ENCODE results near the gene ESPL1.
A peak's percentile ranks its signal among the peaks of the same experiment; 100 is the strongest.

The ESPL1 gene

DNA sequence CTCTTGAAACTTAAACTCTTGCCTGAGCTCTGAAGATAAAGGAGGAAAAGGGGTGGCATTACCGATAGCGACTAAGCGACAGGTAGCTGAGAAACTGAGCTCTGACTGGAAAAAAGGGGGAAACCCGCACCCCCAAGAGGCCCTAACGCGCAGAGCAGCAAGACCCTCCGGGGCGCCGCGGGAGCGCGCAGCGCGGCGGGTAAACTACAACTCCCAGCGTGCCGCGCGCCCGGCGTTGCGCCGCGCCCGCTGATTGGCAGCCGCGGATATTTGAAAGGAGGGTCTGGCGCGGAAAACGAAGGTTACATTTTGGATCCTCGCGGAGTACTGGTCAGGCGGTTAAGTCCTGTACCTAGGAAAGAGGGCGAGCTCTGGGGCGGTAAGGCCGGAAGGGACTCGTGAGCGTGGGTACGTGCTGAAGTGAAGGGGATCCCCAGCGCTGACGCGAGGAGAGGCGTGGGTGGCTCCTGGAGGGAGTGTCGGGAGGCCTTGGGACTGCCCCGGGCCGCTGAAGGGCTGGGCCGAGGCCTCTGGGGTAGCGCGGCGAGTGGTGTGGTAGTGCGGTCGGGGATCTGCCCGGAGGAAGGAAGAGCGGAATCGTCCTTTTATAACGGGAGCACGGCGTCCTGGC, at the start of gene ESPL1:
TSS of gene ESPL1 (plus strand) at position 301 of the 631 bp plus-strand sequence. CDS start 468 bp downstream, outside the sequence.
- peak; percentile 77 for DNase-seq (ENCODE audit: low read depth, low spot score)
- H3K4me3 ChIP-seq (ENCODE audit: low read depth, low read length), result peak within 1 kb of the TSS; percentile 69
- in situ Hi-C loops (cut with HindIII; ENCODE audit: low sequenced_read_pairs), result no loop called here
- TF ChIP-seq, protein P1, sequence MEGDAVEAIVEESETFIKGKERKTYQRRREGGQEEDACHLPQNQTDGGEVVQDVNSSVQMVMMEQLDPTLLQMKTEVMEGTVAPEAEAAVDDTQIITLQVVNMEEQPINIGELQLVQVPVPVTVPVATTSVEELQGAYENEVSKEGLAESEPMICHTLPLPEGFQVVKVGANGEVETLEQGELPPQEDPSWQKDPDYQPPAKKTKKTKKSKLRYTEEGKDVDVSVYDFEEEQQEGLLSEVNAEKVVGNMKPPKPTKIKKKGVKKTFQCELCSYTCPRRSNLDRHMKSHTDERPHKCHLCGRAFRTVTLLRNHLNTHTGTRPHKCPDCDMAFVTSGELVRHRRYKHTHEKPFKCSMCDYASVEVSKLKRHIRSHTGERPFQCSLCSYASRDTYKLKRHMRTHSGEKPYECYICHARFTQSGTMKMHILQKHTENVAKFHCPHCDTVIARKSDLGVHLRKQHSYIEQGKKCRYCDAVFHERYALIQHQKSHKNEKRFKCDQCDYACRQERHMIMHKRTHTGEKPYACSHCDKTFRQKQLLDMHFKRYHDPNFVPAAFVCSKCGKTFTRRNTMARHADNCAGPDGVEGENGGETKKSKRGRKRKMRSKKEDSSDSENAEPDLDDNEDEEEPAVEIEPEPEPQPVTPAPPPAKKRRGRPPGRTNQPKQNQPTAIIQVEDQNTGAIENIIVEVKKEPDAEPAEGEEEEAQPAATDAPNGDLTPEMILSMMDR (IDR thresholded peaks at IDR 0.05; ENCODE audit: low read depth, low read length), result peak; percentile 25

DNA sequence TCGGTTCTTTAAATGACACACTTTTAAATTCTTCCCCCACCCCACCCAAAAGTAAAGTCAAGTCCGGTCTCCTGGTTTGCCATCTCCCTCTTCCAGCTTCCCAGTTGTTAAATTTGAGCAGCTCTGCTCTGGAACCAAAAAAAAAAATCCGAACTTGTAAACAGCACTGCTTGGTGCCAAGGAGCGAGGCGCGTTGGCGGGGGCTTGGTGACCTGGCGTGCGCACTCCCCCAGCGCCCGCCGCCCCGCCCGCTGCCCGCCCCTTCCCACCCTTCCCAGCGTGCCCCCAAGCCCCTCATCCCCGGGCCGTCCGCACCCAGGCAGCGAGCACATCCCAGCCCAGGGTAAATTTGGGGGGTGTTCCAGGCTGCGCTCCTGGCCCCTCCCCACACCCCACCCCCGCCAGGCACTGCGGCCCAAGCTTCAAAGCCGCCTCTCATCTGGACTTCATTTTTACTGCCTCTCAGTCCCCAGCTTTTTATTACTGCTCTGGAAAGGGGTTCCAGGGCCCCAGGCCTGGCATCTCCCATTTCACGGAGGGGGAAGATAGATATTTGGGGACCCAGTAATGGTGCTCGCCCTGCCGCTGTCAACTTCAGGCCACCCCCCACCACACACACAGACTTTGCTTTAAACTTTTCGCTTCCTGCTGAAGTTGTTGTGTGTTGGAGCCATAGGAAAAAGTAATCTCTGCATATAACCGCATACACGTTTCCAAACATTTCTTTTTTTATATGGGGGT, 49.4 kb upstream of the ESPL1 start:
- in situ Hi-C loops (cut with HindIII; ENCODE audit: low sequenced_read_pairs), result no loop called here
- TF ChIP-seq, protein P1 (IDR thresholded peaks at IDR 0.05; ENCODE audit: low read depth, low read length), result no peak
- DNase-seq (ENCODE audit: low read depth, low spot score), result no peak
- H3K4me3 ChIP-seq (ENCODE audit: low read depth, low read length), result peak overlapping the region; percentile 57

DNA sequence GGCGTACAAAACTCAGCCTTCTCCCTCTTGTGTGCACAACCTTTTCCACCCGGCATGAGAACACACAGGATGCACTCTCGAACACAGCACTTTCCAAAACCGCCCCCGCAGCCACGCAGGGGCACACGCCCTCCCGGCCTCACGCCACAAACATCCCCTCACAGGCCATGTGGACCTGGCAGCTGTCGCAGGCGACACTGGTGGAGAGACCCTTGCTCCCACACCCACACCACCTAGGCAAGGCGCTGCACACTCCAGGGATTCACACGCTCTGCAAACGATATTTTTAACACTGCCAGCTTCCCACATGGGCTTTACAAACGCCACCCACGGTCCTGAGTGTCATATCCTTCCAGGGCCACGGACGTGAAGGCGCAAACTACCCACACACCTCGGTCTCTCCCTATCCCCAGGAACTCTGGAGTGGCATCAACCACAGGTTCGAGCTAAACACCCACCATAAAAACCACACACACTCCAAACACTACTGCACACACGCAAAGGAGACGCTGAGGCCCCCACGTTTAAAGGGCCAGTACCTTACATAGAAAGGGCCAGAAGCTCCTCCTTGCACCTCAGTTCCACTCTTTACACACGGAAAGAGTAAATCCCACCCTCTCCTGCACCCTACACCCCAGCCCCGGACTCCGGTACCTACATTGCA, 48.7 kb upstream of the ESPL1 start:
- H3K4me3 ChIP-seq (ENCODE audit: low read depth, low read length), result peak overlapping the region; percentile 57
- in situ Hi-C loops (cut with HindIII; ENCODE audit: low sequenced_read_pairs), result no loop called here
- peak; percentile 48 for DNase-seq (ENCODE audit: low read depth, low spot score)
- TF ChIP-seq, protein P1 (IDR thresholded peaks at IDR 0.05; ENCODE audit: low read depth, low read length), result no peak

DNA sequence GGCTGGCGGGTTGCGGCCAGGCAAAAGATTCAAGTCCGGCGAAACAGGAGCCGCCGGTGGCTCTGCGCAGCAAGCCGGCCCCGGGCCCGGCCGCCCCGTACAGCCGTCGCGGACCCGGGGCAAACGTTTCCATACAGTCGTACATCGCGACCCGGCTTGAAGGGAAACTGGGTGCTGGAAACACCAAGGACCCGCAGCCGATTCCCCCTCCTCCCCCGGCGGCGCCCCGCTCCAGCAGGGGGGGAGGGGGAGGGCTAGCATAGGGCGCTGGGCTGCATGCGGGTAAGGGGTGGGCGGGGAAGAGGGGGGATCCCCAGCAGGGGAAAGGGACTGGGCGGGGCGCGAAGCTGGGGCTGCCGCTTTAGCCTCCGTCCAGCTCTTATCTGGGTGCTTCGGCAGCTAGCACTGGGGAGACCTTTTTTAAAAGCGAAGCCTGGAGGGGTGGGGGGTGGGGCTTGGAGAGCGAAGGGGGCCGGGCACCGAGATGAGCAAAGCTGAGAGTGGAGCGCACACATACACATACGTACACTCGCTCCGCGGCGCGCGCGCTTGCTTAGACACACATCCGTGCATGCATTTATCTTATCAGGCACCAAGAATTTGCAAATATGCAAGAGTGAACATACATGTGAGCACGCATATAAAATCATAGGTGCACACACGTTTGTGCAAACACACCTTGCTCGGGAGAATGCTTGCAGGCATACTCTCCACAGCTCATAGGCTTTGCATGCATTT, 48.0 kb upstream of the ESPL1 start:
- in situ Hi-C loops (cut with HindIII; ENCODE audit: low sequenced_read_pairs), result no loop called here
- TF ChIP-seq, protein P1 (IDR thresholded peaks at IDR 0.05; ENCODE audit: low read depth, low read length), result no peak
- peak; percentile 82 for DNase-seq (ENCODE audit: low read depth, low spot score)
- H3K4me3 ChIP-seq (ENCODE audit: low read depth, low read length), result peak overlapping the region; percentile 57

DNA sequence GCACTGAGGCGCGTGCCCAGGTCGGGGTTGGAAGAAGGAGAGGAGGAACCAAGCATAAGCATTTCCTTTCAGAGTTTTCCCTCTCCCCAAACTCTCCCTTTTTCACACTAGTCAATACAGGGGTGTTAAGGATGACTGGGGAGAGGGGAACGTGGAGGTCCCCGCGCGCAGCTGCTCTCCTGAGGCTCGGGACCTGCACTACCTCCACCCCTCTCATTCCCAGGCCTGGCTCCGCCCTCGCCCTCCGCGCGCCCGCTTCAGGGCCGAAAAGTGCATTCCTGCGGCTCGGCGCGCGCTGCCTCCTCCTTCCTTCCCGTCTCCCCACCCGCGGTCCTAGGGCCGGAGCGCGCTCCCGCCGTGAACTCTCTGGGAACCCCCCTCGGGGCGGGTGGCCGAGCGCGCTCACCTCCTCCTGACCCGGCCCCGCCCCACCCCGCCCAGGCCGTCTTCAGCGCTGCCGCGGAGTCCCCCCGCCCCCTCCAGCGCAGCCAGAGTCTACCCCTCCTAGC, 47.4 kb upstream of the ESPL1 start:
- in situ Hi-C loops (cut with HindIII; ENCODE audit: low sequenced_read_pairs), result no loop called here
- DNase-seq (ENCODE audit: low read depth, low spot score), result peak; percentile 96
- peak overlapping the region; percentile 57 for H3K4me3 ChIP-seq (ENCODE audit: low read depth, low read length)
- TF ChIP-seq, protein P1 (IDR thresholded peaks at IDR 0.05; ENCODE audit: low read depth, low read length), result no peak
